Measurements from ENCODE around the gene CACNA1C. TPM values are rescaled to one million over a fixed set of nuclear protein-coding genes. Genes with fewer than 3 reads are reported as not detected.

Gene CACNA1C
- total RNA-seq, 1 experiment from 2014 or later: not detected

- no TSS peak for BruUV-seq (replicated peaks)
- H3K27me3 ChIP-seq (ENCODE audit: insufficient read depth, low read depth): peaks cover 96% of the 10 kb centered on the region
These were observed 409.3 kb downstream of the CACNA1C start for GRCh38 chr12:2462087-2462486.

GRCh38 chr12:2463719-2464118 is 410.9 kb downstream of the CACNA1C start:
- H4K20me1 ChIP-seq (ENCODE audit: insufficient read depth): no peaks in the 10 kb centered on the region
- no peak overlapping the region for H3K4me2 ChIP-seq
- H3K27ac ChIP-seq: no peak overlapping the region
- POLR2A ChIA-PET (ENCODE audit: unreplicated experiment): no interaction called here
- no peaks in the 10 kb centered on the region for H3K4me1 ChIP-seq (replicated peaks; ENCODE audit: insufficient read depth)
- H3K9me3 ChIP-seq (ENCODE audit: insufficient read depth, low read depth): no peaks in the 10 kb centered on the region
- BruUV-seq (replicated peaks): no TSS peak
- no peak for DNase-seq
- H2AFZ ChIP-seq: no peak overlapping the region
- H3K4me3 ChIP-seq: no peak overlapping the region
- peaks cover 96% of the 10 kb centered on the region for H3K27me3 ChIP-seq (ENCODE audit: insufficient read depth, low read depth)
- H3K79me2 ChIP-seq (ENCODE audit: low read depth): no peaks in the 10 kb centered on the region
- H3K9me2 ChIP-seq (ENCODE audit: insufficient read depth): no peaks in the 10 kb centered on the region
- intact Hi-C loops (cut with micrococcal nuclease; ENCODE audit: unreplicated experiment): no loop called here
- H3K36me3 ChIP-seq (ENCODE audit: low read depth): no peaks in the 10 kb centered on the region
- H3F3A ChIP-seq (ENCODE audit: insufficient read depth, low read depth): no peaks in the 10 kb centered on the region
- CTCF ChIA-PET: no interaction called here
- TF ChIP-seq EZH2 (IDR thresholded peaks at IDR 0.05; ENCODE audit: low read depth): no peak

More at GRCh38 chr12:2462087-2462486, 409.3 kb downstream of the CACNA1C start:
- H3K4me1 ChIP-seq (replicated peaks; ENCODE audit: insufficient read depth): no peaks in the 10 kb centered on the region
- intact Hi-C loops (cut with micrococcal nuclease; ENCODE audit: unreplicated experiment): no loop called here
- no peaks in the 10 kb centered on the region for H3K79me2 ChIP-seq (ENCODE audit: low read depth)
- H3K36me3 ChIP-seq (ENCODE audit: low read depth): no peaks in the 10 kb centered on the region
- H3K27ac ChIP-seq: no peak overlapping the region
- no peaks in the 10 kb centered on the region for H3K9me3 ChIP-seq (ENCODE audit: insufficient read depth, low read depth)
- DNase-seq: no peak
- no peaks in the 10 kb centered on the region for H4K20me1 ChIP-seq (ENCODE audit: insufficient read depth)
- no peak overlapping the region for H2AFZ ChIP-seq
- CTCF ChIA-PET: no interaction called here
- no peak overlapping the region for H3K4me2 ChIP-seq
- H3F3A ChIP-seq (ENCODE audit: insufficient read depth, low read depth): no peaks in the 10 kb centered on the region
- no peaks in the 10 kb centered on the region for H3K9me2 ChIP-seq (ENCODE audit: insufficient read depth)
- no peak for TF ChIP-seq EZH2 (IDR thresholded peaks at IDR 0.05; ENCODE audit: low read depth)
- no peak for TF ChIP-seq CTCF (conservative IDR thresholded peaks at IDR 0.05)
- POLR2A ChIA-PET (ENCODE audit: unreplicated experiment): no interaction called here
- no peak overlapping the region for H3K4me3 ChIP-seq

- H3F3A ChIP-seq (ENCODE audit: insufficient read depth, low read depth): no peaks in the 10 kb centered on the region
- H3K9me2 ChIP-seq (ENCODE audit: insufficient read depth): no peaks in the 10 kb centered on the region
- no peak for TF ChIP-seq CTCF (conservative IDR thresholded peaks at IDR 0.05)
- no peak for TF ChIP-seq EZH2 (IDR thresholded peaks at IDR 0.05; ENCODE audit: low read depth)
- no peaks in the 10 kb centered on the region for H4K20me1 ChIP-seq (ENCODE audit: insufficient read depth)
- no peaks in the 10 kb centered on the region for H3K79me2 ChIP-seq (ENCODE audit: low read depth)
- no peak overlapping the region for H2AFZ ChIP-seq
- no peaks in the 10 kb centered on the region for H3K4me1 ChIP-seq (replicated peaks; ENCODE audit: insufficient read depth)
- ChIA-PET POLR2A (ENCODE audit: unreplicated experiment) (no interaction called here), CTCF (no interaction called here)
- no peaks in the 10 kb centered on the region for H3K9me3 ChIP-seq (ENCODE audit: insufficient read depth, low read depth)
- no peak overlapping the region for H3K4me3 ChIP-seq
- no TSS peak for BruUV-seq (replicated peaks)
- H3K4me2 ChIP-seq: no peak overlapping the region
- no peak overlapping the region for H3K27ac ChIP-seq
- DNase-seq: no peak
- intact Hi-C loops (cut with micrococcal nuclease; ENCODE audit: unreplicated experiment): no loop called here
- H3K36me3 ChIP-seq (ENCODE audit: low read depth): no peaks in the 10 kb centered on the region
- H3K27me3 ChIP-seq (ENCODE audit: insufficient read depth, low read depth): peaks cover 95% of the 10 kb centered on the region
These were observed 412.9 kb downstream of the CACNA1C start for GRCh38 chr12:2465681-2466080.

- Histone ChIP-seq H2AFZ (no peak overlapping the region), H3F3A (ENCODE audit: insufficient read depth, low read depth) (no peaks in the 10 kb centered on the region), H3K4me3 (no peak overlapping the region), H3K79me2 (ENCODE audit: low read depth) (no peaks in the 10 kb centered on the region), H3K4me2 (no peak overlapping the region), H3K36me3 (ENCODE audit: low read depth) (no peaks in the 10 kb centered on the region), H3K9me3 (ENCODE audit: insufficient read depth, low read depth) (no peaks in the 10 kb centered on the region), H4K20me1 (ENCODE audit: insufficient read depth) (no peaks in the 10 kb centered on the region), H3K9me2 (ENCODE audit: insufficient read depth) (no peaks in the 10 kb centered on the region), H3K4me1 (replicated peaks; ENCODE audit: insufficient read depth) (no peaks in the 10 kb centered on the region), H3K27me3 (ENCODE audit: insufficient read depth, low read depth) (peaks cover 95% of the 10 kb centered on the region), H3K27ac (no peak overlapping the region)
- POLR2A ChIA-PET (ENCODE audit: unreplicated experiment): no interaction called here
- intact Hi-C loops (cut with micrococcal nuclease; ENCODE audit: unreplicated experiment): no loop called here
- TF ChIP-seq EZH2 (IDR thresholded peaks at IDR 0.05; ENCODE audit: low read depth) (no peak), CTCF (conservative IDR thresholded peaks at IDR 0.05) (no peak)
- no peak for DNase-seq
- CTCF ChIA-PET: no interaction called here
- no TSS peak for BruUV-seq (replicated peaks)
These were observed 413.4 kb downstream of the CACNA1C start for GRCh38 chr12:2466211-2466610.

Measured in PC-9 (cell line).